GM21717 (cell line): ENCODE data around the gene CCR2.
"Not testable (repeated sequence)": the region's sequence is repeated elsewhere in the genome, so short reads cannot be mapped to it uniquely, and the experiment has no call there.

Experiments used
- ATAC-seq: cut with Tn5 transposase; IDR thresholded peaks from one replicate; pipeline ENCODE4 v1.9.1; 2021; ENCODE audit warnings: mild to moderate bottlenecking, moderate library complexity; ENCODE audit not compliant: unreplicated experiment

The CCR2 gene

GRCh38 chr3:46353647-46354410 is at the start of gene CCR2:
Gene CCR2 (plus strand): TSS chr3:46354111. CDS start chr3:46357528, 3,417 bp downstream.
- ATAC-seq: no peak

DNA sequence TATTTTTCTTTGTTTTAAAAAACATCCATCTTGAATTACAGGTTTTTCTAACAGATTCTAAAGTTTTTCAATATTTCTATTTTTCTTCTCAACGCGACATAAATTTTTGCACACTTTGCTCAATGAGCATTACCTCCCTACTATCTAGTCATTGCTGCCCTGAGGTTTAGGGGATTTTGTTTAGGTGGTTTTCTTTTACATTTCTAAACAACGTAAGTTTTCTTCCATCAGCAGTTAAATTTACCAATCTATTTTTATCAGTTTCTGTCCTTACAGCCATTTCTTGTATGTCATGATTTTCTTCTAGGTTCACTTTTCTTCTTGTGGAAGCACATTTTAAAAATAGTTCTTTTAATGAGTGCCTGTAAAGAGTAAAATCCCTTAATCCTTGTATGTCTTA is 49.2 kb upstream of the CCR2 start:
- ATAC-seq: no peak

GRCh38 chr3:46312991-46313390 is 40.9 kb upstream of the CCR2 start:
- no peak for ATAC-seq

- ATAC-seq: no peak
These were observed 39.4 kb upstream of the CCR2 start for GRCh38 chr3:46314517-46314916.

GRCh38 chr3:46316206-46316605 is 37.7 kb upstream of the CCR2 start:
- ATAC-seq: no peak

DNA sequence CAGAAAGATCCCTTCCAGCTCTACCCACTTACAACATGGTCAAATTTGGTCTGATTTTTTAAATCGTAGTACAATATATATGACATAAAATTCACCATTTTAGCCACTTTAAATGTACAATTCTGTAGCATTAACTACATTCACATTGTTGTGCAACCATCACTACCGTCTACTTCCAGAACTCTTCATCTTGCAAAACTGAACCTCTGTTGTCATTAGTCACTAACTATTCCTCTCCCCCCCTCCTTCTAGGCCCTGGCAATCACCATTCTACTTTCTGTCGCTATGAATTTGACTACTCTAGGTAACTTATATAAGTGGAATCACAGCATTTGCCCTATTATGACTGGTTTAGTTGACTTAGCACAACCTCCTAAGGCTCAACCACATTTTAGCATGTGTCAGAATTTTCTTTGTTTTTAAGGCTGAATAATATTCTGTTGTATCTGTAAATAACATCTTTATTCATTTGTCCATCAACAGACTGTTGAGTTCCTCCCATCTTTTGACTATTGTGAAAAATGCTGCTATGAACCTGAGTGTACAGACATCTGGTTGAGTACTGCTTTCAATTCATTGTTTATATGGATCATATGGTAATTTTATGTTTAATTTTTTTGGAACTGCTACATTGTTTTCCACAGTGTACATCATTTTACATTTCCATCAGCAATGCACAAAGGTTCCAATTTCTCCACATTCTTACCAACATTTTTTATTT is 35.5 kb upstream of the CCR2 start:
- no peak for ATAC-seq

DNA sequence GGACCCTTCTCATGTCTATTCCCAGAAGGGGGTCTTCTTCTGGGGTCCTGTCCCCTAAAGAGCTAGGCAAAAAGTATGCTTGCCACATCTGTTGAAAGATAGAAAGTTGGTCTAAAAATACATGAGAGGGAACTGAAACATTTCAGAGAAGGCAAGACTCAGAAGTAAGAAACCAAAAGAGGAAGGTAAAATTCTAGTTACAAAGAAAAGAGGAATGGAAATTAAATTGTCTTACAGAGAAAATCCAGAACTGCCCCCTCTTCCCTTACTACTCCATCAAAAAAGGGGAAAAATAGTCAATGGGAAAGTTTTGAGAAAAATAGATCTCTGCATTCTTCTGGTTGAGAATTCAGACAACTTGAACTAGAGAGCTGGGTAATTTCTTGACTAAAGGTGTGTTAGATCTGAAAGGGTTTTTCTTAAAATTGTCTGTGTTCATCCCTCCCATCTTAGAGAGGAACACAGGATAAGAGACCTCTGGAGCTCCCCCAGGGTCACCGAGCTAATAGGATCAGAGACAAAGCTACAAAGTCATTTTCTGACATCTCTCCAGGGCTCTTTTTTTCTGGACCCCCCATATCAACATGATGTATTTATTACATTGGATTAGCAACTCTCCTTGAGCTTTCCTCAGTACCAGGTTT is 32.3 kb upstream of the CCR2 start:
- ATAC-seq: no peak

DNA sequence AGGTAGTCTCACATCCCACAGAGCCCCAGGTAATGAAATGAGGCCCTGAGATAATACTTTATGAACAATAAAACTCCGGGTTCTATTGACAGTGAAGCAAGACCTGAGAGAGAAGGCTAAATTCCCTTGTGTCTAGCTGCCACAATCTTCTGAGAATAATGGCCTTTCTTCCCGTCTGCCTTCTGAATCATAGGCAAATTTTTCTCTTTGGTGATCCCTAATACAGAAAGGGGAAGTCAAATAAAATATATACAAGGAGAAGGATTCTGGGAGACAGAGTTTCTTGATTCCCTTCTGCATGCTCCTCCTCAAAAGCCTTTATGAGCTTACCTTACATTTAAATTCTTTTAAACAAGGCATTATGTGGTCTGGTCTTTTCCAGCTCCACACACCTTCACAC is 29.9 kb upstream of the CCR2 start:
- ATAC-seq: no peak

GRCh38 chr3:46325645-46326300 is 28.1 kb upstream of the CCR2 start:
- no peak for ATAC-seq

GRCh38 chr3:46330676-46331075 is 23.2 kb upstream of the CCR2 start:
- ATAC-seq: not testable (repeated sequence)

GRCh38 chr3:46334741-46335478 is 19.0 kb upstream of the CCR2 start:
- ATAC-seq: no peak

GRCh38 chr3:46335541-46335940 is 18.4 kb upstream of the CCR2 start:
- no peak for ATAC-seq

- ATAC-seq: no peak
These were observed 16.0 kb upstream of the CCR2 start for GRCh38 chr3:46337911-46338310.

- ATAC-seq: no peak
These were observed 15.1 kb upstream of the CCR2 start for GRCh38 chr3:46338840-46339239.

- ATAC-seq: no peak
These were observed 9.4 kb upstream of the CCR2 start for GRCh38 chr3:46344476-46344875.

DNA sequence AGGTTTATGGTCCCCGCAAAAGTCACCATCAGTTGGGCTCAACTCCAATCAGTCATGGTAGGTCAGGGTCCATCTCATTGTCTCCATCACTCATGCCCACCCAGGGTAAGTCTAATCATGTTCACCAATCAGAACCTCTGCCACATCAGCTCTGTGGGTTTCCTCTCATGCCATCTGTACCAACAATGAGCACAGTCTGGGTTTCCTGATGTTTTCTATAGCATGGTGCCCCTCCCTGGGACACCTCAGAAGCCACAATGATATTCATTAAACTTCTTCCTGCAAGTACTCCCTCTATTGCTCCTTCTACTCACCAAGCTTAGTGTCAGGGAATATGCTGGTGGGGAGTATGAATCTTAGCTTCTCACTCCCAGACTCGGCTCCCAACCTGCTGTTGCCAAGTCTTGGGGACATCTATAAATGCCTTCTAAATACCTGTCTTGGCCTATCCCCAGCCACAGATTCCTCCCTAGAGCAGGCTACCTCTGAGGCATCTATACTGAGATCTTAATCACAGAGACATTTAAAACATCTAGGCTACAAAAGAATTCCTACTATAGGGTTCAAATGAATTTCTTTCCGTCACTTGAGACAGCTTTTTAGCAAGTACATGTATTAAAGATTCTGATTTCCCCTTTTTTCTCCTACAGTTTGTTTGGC is 5.0 kb upstream of the CCR2 start:
- no peak for ATAC-seq

DNA sequence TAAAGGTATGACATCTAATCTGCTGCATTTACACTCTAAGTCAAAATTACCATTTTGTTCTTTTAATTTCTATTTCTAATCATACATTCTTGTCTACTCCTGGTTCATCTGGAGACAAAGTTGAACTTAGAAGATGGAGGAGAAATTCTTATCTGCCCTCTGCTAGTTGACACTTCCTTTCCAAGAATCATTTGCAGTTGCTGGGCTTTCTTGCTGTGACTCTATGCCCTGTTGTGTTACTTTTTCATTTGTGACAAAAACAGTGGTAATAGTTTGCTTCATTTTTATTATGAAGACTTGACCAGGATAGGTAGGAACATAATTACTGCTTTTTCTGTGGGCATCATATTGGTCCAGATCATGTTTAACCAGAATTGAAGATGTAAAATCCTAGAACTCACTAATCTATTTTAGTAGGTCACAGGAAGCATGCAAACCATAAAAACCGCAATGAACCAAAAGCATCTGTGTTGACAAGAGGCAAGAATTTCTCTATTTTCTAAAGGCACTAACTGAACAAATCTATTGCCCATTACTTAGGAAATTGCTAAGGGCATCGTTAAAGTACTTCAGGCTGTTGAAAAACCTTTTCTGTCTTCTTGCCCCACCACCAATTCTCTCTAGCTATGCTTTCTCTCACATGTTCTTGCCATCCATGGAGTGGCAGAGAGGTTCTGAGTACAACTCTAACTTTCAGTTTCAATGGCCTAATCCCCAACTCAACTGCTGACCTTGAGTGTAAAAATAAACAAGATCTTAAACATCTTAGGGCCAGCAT is 4.2 kb upstream of the CCR2 start:
- peak; percentile 65 for ATAC-seq

DNA sequence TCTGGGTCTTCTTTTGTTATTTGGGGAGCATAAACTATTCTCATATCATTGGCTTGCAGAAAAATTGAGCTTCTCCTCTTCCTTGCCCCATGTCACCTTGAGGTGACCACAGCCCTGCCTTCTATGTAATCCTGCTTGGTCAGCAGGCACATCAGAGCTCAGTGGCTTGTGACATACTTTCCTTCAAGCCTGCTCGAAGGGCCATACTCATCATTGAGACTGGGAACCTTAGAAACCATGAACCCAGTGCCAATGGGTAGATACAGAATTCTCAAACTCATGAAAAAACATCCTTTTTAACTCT is 3.7 kb upstream of the CCR2 start:
- ATAC-seq: no peak

GRCh38 chr3:46351646-46352045 is 2.3 kb upstream of the CCR2 start:
- no peak for ATAC-seq

GRCh38 chr3:46353090-46353489 is 821 bp upstream of the CCR2 start:
- no peak for ATAC-seq
